Tibial nerve (tissue), 4 donors: ENCODE measurements around the gene FGF9.

Experiments
- EP300 ChIP-seq, 2 donors: sonication (generic); formaldehyde crosslinking; IDR thresholded peaks; one replicate each; pipeline ENCODE4 v1.6.1; 2017; ENCODE audit warnings: antibody characterized with exemption in 2 of 2, mild to moderate bottlenecking in 1 of 2
- TF ChIP-seq, protein P1 (sequence below), 5 experiments: fragments of 200-600 bp in 3 of 5; fragments of 450-650 bp in 2 of 5; sonication (generic) in 3 of 5; IDR thresholded peaks; one replicate each; pipeline ENCODE4 v1.5.1; 2016 to 2019; ENCODE audit warnings: antibody characterized with exemption in 5 of 5, mild to moderate bottlenecking in 3 of 5, moderate library complexity in 2 of 5

DNA sequence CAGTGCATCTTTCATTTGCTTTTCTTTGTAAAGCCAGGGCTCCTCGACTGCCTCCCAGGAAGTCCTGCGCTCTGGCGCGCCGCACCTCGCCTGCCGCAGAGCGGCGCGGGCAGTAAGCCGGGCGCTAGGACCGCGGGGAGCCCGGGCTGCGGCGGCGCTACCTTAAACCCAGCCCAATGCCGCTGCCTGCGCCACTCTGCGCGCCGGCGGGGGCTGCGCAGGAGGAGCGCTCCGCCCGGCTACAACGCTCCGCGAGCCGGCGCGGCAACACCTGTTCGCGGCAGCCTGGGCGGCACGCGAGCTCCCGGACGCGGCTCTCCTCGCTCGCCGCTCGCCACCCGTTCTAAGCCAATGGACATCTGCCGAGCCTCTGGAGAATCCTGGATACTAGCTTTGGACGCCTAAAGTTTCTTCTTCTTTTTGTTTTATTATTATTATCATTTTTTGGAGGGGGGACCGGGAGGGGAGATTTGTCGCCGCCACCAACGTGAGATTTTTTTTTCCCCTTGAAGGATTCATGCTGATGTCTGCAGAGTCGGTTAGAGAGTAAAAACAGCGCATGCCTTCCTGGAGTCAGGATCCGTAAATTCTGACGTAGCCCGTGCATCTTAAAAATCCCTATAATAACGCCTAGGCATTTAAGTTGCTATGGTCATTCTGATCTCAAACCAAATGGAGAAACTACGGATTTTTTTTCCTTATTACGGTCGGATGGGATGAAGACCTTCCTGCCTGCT lies at the start of gene FGF9:
- TF ChIP-seq, protein P1, sequence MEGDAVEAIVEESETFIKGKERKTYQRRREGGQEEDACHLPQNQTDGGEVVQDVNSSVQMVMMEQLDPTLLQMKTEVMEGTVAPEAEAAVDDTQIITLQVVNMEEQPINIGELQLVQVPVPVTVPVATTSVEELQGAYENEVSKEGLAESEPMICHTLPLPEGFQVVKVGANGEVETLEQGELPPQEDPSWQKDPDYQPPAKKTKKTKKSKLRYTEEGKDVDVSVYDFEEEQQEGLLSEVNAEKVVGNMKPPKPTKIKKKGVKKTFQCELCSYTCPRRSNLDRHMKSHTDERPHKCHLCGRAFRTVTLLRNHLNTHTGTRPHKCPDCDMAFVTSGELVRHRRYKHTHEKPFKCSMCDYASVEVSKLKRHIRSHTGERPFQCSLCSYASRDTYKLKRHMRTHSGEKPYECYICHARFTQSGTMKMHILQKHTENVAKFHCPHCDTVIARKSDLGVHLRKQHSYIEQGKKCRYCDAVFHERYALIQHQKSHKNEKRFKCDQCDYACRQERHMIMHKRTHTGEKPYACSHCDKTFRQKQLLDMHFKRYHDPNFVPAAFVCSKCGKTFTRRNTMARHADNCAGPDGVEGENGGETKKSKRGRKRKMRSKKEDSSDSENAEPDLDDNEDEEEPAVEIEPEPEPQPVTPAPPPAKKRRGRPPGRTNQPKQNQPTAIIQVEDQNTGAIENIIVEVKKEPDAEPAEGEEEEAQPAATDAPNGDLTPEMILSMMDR (IDR thresholded peaks at IDR 0.05) = no peak
- peak in 1 of 2 donors; percentile 41 for TF ChIP-seq EP300 (IDR thresholded peaks at IDR 0.05)
